ENCODE data around the gene FXR1. TPM values are rescaled to one million over a fixed set of nuclear protein-coding genes. Genes with fewer than 3 reads are reported as not detected.

FXR1 gene
- total RNA-seq, 1 experiment from 2014 or later: 133 TPM

- CTCF ChIA-PET: no interaction called here
- H3F3A ChIP-seq (ENCODE audit: low read length, unreplicated experiment): no peaks in the 10 kb centered on the region
- H3K4me2 ChIP-seq (ENCODE audit: low read length): no peak overlapping the region
- POLR2A ChIA-PET (ENCODE audit: unreplicated experiment): interaction anchor here (0.6 kb wide), 1 partner anchor 1754 kb away, joined by 3 read pairs; no protein-coding TSS in a partner anchor
- H3K79me2 ChIP-seq (ENCODE audit: low read length): no peaks in the 10 kb centered on the region
- intact Hi-C loops (cut with micrococcal nuclease): no loop called here
- H3K9me2 ChIP-seq (replicated peaks; ENCODE audit: low read length): no peaks in the 10 kb centered on the region
- TF ChIP-seq, protein P1, sequence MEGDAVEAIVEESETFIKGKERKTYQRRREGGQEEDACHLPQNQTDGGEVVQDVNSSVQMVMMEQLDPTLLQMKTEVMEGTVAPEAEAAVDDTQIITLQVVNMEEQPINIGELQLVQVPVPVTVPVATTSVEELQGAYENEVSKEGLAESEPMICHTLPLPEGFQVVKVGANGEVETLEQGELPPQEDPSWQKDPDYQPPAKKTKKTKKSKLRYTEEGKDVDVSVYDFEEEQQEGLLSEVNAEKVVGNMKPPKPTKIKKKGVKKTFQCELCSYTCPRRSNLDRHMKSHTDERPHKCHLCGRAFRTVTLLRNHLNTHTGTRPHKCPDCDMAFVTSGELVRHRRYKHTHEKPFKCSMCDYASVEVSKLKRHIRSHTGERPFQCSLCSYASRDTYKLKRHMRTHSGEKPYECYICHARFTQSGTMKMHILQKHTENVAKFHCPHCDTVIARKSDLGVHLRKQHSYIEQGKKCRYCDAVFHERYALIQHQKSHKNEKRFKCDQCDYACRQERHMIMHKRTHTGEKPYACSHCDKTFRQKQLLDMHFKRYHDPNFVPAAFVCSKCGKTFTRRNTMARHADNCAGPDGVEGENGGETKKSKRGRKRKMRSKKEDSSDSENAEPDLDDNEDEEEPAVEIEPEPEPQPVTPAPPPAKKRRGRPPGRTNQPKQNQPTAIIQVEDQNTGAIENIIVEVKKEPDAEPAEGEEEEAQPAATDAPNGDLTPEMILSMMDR (conservative IDR thresholded peaks at IDR 0.05; ENCODE audit: low read depth, low read length): no peak
- TF ChIP-seq EZH2 (IDR thresholded peaks at IDR 0.05; ENCODE audit: low read length, unreplicated experiment) (no peak), EZH2phosphoT487 (IDR thresholded peaks at IDR 0.05; ENCODE audit: borderline replicate concordance, low read length) (no peak)
- no peak overlapping the region for H2AFZ ChIP-seq (ENCODE audit: low read length)
- no peak for DNase-seq
- H3K4me1 ChIP-seq (ENCODE audit: insufficient read depth, low read length): no peaks in the 10 kb centered on the region
- no peaks in the 10 kb centered on the region for H4K20me1 ChIP-seq (ENCODE audit: low read length)
- no peaks in the 10 kb centered on the region for H3K9me3 ChIP-seq (ENCODE audit: low read length)
- ATAC-seq: no peak
- no peaks in the 10 kb centered on the region for H3K27me3 ChIP-seq (ENCODE audit: low read length)
- no peak overlapping the region for H3K27ac ChIP-seq (ENCODE audit: low read length)
- H3K4me3 ChIP-seq (ENCODE audit: low read length): no peak overlapping the region
- BruUV-seq (replicated peaks): no TSS peak
- no peak overlapping the region for H3K9ac ChIP-seq (ENCODE audit: low read length)
- H3K36me3 ChIP-seq (ENCODE audit: low read depth, low read length): no peaks in the 10 kb centered on the region
Measured at GRCh38 chr3:181007262-181007661, 94.8 kb downstream of the FXR1 start.

- Histone ChIP-seq H4K20me1 (ENCODE audit: low read length) (no peaks in the 10 kb centered on the region), H3K27me3 (ENCODE audit: low read length) (no peaks in the 10 kb centered on the region), H3F3A (ENCODE audit: low read length, unreplicated experiment) (no peaks in the 10 kb centered on the region), H3K9me2 (replicated peaks; ENCODE audit: low read length) (no peaks in the 10 kb centered on the region), H2AFZ (ENCODE audit: low read length) (no peak overlapping the region), H3K9me3 (ENCODE audit: low read length) (no peaks in the 10 kb centered on the region), H3K79me2 (ENCODE audit: low read length) (no peaks in the 10 kb centered on the region), H3K36me3 (ENCODE audit: low read depth, low read length) (no peaks in the 10 kb centered on the region), H3K4me3 (ENCODE audit: low read length) (no peak overlapping the region), H3K27ac (ENCODE audit: low read length) (no peak overlapping the region), H3K9ac (ENCODE audit: low read length) (no peak overlapping the region), H3K4me1 (ENCODE audit: insufficient read depth, low read length) (no peaks in the 10 kb centered on the region), H3K4me2 (ENCODE audit: low read length) (no peak overlapping the region)
- POLR2A ChIA-PET (ENCODE audit: unreplicated experiment): no interaction called here
- ATAC-seq (no peak), DNase-seq (no peak)
- TF ChIP-seq, protein P1 (conservative IDR thresholded peaks at IDR 0.05; ENCODE audit: low read depth, low read length): no peak
- TF ChIP-seq EZH2phosphoT487 (IDR thresholded peaks at IDR 0.05; ENCODE audit: borderline replicate concordance, low read length): no peak
- TF ChIP-seq EZH2 (IDR thresholded peaks at IDR 0.05; ENCODE audit: low read length, unreplicated experiment): no peak
- intact Hi-C loops (cut with micrococcal nuclease): no loop called here
- CTCF ChIA-PET: no interaction called here
- no TSS peak for BruUV-seq (replicated peaks)
Measured at GRCh38 chr3:181008796-181009195, 96.3 kb downstream of the FXR1 start.

GRCh38 chr3:181009225-181009624 is 96.8 kb downstream of the FXR1 start:
- H3K9me2 ChIP-seq (replicated peaks; ENCODE audit: low read length): no peaks in the 10 kb centered on the region
- TF ChIP-seq EZH2phosphoT487 (IDR thresholded peaks at IDR 0.05; ENCODE audit: borderline replicate concordance, low read length) (no peak), EZH2 (IDR thresholded peaks at IDR 0.05; ENCODE audit: low read length, unreplicated experiment) (no peak)
- TF ChIP-seq, protein P1 (conservative IDR thresholded peaks at IDR 0.05; ENCODE audit: low read depth, low read length): no peak
- no peak overlapping the region for H3K9ac ChIP-seq (ENCODE audit: low read length)
- DNase-seq: no peak
- POLR2A ChIA-PET (ENCODE audit: unreplicated experiment): no interaction called here
- no TSS peak for BruUV-seq (replicated peaks)
- H3K27ac ChIP-seq (ENCODE audit: low read length): no peak overlapping the region
- no peaks in the 10 kb centered on the region for H3K27me3 ChIP-seq (ENCODE audit: low read length)
- no peak overlapping the region for H2AFZ ChIP-seq (ENCODE audit: low read length)
- H3K4me1 ChIP-seq (ENCODE audit: insufficient read depth, low read length): no peaks in the 10 kb centered on the region
- no peaks in the 10 kb centered on the region for H3K79me2 ChIP-seq (ENCODE audit: low read length)
- CTCF ChIA-PET: no interaction called here
- H4K20me1 ChIP-seq (ENCODE audit: low read length): no peaks in the 10 kb centered on the region
- no peak for ATAC-seq
- H3K4me2 ChIP-seq (ENCODE audit: low read length): no peak overlapping the region
- H3K9me3 ChIP-seq (ENCODE audit: low read length): no peaks in the 10 kb centered on the region
- H3F3A ChIP-seq (ENCODE audit: low read length, unreplicated experiment): no peaks in the 10 kb centered on the region
- H3K36me3 ChIP-seq (ENCODE audit: low read depth, low read length): no peaks in the 10 kb centered on the region
- intact Hi-C loops (cut with micrococcal nuclease): no loop called here
- no peak overlapping the region for H3K4me3 ChIP-seq (ENCODE audit: low read length)

Measured in PC-3 (cell line).